CD4-positive, alpha-beta T cell treated with Interferon alpha-2 for 1 hour (primary cell): ENCODE results near the gene OCIAD1.
"Not testable (repeated sequence)": the region's sequence is repeated elsewhere in the genome, so short reads cannot be mapped to it uniquely, and the experiment has no call there.

Source experiments
- DNase-seq, 2 donors: peaks; one replicate each; pipeline ENCODE4 v3.0.0-alpha.2; 2020 to 2022

The OCIAD1 gene, protein sequence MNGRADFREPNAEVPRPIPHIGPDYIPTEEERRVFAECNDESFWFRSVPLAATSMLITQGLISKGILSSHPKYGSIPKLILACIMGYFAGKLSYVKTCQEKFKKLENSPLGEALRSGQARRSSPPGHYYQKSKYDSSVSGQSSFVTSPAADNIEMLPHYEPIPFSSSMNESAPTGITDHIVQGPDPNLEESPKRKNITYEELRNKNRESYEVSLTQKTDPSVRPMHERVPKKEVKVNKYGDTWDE

DNA sequence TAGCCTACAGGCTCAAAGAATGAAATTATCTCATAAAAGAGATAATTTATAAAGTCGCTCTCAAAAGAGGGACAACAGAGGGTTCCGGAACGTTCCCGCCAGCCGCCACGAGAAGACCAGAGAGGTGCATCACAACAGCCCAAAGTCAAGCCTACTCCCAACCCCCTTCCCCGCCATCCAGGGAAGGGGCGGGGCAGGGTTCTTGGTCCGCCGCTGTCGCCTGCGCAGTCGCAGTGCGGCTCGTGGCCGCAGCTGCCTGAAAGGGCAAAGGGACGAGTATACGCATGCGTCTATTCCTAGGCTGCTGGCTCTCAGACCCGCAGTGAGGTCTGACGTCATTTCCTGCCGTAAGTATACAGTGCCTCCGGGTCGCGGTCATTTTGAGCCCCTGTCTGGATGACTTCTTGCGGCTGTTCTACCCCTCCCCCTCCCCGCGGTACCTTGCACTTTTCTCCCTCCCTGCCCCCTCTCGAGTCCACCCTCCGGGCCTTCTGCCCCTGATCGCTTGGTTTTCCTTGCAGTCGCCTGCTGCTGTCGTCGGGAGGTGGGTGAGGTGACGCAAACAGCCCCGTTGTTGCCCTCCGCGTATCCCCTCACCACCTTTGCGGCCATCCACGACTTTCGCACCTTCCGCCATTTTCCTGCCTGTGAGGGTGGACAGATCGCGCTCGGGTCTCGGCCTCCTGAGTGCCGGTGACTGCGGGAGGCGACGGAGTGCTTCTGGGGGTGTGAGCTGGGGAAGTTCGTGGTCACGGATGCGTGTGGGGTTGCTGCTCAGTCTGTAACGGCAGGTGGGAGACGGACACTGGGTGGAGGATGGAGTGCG lies at the start of gene OCIAD1:
TSS of gene OCIAD1 (plus strand) at position 383 of the 826 bp plus-strand sequence. CDS start 1,537 bp downstream, outside the sequence.
- peak; percentile 98 to 99 for DNase-seq

DNA sequence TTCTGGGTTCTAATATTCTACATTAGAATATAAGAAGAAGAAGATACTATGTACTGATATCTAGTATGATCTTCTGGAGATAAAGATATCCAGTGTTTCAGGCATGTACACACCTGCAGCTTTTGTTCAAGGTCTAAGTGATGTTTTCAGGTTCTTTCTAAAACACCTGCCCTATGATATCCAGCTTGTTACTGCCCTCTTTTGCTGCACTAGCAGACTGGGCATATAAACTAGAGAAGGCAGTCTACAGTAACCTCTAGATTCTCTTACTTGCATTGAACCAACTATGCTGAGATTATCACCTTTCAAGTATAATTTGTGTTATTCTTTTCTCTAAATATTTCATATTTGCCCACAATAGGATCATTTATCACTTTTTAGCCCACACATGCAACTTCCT lies 48.9 kb upstream of the OCIAD1 start:
- no peak for DNase-seq

DNA sequence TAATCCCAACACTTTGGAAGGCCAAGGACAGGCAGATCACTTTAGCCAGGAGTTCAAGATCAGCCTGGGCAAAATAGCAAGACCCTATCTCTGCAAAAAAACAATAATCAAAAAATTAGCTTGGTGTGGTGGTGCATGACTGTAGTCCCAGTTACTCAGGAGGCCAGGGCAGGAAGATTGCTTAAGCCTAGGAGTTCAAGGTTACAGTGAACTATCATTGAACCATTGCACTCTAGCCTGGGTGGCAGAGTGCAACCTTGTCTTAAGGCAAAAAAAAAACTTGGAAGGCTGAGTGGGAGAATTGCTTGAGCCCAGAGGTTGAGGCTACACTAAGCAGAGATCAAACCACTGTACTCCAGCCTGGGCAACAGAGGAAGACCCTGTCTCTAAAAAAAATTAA lies 45.6 kb upstream of the OCIAD1 start:
- no peak for DNase-seq

DNA sequence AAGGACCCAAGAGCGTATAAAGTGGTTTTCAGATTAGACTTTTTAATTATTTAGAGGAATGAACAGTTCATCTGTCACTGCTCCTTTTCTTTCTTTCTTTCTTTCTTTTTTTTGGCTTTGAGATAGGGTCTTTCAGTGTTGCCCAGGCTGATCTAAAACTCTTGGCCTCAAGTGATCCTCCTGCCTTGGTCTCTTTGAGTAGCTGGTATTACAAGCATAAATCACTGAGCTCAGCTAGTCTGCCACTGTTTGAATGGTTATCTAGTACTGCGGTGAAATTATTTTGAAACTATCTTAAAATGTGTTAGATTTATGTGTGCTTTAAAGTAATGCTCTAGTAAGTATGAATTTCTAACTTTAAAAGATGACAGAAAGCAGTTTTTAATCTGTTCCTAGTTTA lies 44.3 kb upstream of the OCIAD1 start:
- DNase-seq = no peak

DNA sequence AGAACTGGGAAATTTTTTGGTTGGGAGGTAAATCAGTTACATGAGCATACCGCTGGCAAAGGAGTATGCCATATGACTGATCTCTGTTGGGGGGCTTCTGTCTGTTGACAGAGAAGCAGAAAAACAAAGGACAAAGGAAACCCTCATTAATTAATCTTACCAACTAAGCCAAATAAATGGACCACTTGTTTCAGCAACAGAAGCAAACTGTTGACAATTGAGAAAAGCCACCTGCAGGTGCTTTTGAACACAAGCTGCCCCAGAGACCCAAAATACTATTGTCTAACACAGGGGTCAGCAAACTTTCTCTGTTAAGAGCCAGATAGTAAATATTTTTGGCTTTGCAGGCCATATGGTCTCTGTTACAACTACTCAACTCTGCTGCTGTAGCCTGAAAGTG lies 43.8 kb upstream of the OCIAD1 start:
- DNase-seq = no peak

DNA sequence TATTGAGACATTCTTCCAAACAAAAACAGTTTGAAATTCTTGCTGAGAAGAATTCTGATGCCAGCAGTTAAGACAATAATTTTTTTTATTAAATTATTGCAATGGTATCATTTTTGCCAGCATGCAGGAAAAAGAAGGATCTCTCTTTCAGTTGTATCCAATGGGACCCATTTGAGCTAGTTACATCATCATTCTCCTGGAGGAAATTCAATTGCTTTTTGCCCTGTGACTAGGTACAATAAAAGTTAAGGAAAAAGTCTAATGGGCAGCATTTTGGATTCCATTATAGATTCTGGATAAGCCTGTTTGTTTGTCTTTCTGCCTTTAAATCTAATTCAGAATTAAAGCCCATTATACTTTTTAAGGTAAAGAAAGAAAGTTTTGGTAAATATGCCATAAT lies 40.3 kb upstream of the OCIAD1 start:
- DNase-seq = no peak

DNA sequence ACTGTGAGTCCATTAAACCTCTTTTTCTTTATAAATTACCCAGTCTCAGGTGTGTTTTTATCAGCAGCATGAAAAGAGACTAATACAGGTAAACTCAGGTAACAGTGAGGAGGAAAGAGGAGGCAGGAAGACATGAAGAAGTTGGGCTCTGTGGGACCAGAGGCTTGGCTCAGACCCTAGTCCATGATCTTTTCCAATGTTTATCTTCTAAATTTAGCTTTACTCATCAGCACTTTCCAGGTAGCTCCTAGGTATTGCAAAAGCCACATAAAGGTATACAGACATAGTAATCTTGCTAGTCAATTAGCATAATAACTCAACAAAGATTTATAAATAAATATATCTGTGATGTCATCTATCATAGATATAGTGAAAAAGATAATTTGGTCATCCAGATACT lies 39.6 kb upstream of the OCIAD1 start:
- no peak for DNase-seq

DNA sequence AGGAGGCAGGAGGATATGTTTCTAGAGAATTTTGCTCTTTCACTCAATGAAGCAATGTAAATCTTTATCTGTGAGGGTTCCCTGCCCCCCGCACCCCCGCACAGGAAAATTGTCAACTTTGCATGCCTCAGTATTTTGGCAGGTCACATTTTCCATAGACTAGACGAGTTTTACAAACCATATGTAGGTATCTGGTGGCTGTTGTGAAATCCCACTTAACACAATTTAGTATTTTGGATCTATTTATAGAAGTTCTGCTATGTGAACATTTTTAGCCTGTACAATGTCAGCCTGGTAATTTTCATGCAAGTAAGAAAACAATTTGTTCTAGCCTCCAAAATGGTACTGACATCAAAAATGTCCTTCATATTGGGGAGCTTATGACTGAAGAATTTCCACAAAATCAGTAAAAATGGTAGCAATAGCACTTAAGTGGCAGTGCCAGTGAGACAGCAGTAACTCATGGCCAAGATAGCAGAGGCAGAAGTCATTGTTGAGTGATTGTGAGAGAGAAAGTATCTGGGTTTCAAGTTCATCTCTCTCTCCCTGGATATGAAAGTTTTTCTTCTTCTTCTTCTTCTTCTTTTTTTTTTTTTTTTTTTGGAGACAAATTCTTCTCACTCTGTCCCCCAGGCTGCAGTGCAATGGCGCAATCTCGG lies 38.4 kb upstream of the OCIAD1 start:
- DNase-seq = no peak

DNA sequence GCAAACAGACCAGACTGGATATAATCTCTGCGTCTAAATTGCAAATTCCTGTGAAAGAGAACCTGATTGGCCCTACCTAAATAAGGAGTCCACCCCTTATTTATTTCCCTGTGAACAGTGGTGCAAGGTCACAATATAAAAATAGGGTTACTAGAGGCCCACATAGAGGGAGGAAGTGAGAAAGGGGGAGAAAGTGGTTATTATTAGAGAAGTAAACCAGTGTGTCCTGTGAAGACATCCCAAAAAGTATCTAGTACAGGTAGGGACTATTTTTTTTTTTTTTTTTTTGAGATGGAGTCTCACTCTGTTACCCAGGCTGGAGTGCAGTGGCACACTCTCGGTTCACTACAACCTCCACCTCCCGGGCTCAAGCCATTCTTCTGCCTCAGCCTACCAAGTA lies 35.8 kb upstream of the OCIAD1 start:
- DNase-seq = no peak

DNA sequence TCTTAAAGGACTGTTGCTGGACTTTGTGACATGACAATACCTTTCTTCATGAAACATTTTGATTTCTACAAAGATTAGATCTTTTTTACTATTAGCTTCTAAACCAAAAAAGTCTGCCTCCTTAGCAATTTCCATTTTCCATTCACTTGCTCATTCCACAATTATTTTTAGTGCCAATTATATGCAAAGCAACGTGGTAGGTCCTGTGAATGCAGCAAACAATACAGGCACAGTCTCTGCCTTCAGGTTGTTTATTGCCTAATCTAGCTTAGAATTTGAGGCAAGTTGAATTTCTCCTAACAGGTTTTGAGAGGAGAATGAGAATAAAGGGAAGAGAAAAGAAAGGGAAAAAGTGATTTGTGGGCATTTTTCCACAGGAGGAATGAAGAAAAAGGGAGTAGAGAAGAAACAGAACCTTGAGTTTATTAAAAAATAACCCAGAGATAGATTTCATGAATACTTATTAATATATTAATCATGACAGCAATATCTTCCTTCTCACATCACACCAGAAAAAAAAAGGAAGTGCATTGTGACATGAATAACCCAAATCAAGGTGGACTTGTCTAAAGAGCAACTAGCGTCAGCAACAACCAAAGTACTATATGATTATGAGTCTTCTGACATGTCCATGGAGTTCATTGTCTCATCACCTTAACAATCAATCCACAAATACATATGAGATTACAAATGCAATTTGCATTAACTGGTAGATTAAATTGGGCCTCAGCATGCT lies 34.5 kb upstream of the OCIAD1 start:
- DNase-seq = no peak

DNA sequence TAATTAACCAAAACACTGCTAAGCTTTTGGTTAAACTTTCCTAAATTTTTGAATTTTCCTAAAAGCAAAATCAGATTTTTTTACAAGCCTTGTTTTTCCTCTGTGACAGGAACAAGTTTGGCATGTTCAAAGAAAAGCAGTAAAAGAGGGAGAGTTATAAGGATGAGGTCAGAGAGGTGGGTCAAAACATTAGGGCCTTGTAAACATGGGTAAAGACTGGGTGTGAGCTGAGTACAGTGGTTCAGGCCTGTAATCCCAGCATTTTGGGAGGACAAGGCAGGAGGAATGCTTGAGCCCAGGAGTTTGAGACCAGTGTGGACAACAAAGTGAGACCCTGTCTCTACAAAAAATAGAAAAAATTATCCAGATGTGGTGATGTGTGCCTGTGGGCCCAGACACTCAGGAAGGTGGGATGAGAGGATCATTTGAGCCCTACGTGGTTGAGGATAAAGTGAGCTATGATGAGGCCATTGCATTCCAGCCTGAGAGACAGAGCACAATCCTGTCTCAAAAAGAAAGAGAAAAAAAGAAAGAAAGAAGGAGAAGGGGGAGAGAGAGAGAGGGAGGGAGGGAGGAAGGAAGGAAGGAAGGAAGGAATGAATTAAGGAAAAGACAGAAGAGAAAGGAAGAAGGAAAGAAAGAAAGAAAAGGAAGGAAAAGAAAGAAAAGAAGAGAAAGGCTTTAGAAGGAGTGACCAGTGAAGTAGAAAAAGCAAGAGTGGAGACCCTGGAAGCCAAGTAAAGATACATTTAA lies 33.8 kb upstream of the OCIAD1 start:
- no peak for DNase-seq

DNA sequence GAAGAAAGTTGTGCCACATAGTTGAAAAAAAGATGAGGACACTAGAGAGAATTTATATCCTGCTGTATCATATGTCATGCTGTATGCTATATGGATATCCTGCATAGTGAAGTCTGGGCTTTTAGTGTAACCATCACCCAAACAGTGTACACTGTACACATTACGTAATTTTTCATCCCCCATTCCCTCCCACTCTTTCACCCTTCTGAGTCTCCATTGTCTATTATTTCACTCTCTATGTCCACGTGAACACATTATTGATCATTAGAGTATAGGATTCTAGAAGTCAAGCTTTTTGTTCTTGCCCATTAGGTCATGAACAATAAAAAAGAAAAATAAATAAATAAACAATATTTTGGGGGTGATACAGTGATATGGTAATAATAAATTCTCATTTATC lies 32.8 kb upstream of the OCIAD1 start:
- no peak for DNase-seq

DNA sequence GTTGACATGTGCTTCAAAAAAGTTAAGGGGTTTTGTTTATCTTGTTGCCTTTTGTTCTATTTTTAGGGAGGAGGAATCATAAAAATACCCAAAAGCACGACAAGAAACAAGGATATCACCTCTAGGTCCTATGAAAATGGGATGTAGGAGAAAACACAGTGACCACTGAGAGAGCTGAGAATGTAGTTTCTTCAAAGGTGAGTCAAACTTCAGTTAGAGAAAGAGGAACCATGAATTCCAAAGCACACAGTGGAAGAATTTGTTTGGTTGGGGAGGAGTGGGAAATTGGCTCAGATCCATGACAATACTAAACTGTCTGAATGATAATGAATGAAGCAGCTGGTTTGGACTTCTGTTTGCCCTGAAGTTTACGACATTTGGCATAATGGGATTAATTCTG lies 31.7 kb upstream of the OCIAD1 start:
- DNase-seq = no peak

DNA sequence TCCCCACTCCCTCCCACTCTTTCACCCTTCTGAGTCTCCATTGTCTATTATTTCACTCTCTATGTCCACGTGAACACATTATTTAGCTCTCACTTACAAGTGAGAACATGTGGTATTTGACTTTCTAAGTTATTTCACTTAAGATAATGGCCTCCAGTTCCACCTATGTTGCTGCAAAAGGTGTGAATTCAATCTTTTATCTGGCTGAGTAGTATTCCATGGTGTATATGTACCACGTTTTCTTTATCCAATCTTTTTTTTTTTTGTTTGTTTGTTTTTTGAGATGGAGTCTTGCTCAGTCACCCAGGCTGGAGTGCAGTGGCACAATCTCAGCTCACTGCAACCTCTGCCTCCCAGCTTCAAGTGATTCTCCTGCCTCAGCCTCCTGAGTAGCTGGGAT lies 30.7 kb upstream of the OCIAD1 start:
- not testable (repeated sequence) for DNase-seq

DNA sequence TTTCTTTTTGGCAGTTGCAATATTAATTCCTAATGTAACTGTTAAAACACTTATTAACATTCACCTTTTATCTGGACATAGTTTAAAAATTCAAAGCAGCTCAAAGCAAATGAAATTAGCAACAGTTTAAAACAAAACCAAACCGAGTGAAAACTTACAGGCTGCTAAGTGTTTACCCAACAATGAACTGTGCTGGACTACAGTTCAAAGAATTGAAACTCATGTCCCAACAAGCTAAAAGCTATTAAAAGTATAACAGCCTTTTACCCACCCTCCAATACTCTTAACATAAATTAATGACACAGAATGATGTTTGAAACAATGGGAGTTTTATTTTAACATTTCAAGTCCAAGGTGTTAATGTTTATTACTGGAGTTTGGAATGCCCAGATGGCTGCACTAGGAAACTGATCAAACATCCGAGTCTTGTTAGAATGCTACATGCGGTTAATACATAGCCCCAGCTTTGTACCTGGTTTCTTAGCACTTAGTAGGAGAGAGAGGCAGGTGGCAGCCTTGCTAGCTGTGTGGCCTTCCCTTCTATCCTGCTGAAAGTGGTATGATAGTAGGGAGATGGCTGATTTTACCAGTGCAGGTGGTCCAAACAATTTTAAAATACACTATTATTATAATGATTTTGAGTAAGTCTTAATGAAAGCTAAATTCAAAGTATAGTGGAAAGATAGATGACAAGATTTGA lies 29.7 kb upstream of the OCIAD1 start:
- no peak for DNase-seq

DNA sequence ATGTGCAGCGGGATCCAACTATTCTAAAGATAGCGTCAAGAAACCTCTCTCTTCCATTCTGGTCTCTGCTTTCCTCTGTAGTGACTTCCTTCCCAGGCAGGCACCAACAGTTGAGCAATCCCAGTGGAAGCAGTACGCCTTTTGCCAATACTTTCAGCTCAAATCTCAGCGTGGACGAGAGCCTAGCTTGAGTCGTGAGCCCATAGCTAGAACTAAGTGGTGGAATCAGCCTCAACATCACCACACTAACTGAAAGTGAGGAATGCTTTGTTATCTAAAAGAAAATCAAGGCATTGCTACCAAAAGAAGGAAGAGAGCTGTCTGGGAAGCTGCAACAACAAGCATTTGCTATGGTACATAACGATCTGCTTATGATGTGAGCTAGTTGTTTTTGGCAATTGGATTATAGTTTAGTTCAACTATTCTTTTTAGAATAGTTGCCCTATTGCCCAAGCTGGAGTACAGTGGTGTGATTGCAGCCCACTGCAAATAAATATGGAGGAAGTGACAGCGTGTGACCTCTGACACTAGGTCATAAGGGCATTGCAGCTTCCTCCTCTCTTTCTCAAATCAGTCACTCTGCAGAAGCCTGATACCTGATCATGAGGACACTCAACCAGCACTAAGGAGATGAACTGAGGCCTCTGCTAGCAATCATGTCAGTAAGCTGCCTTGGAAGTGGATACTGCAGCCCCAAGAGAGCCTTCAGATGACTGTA lies 26.1 kb upstream of the OCIAD1 start:
- DNase-seq = no peak

DNA sequence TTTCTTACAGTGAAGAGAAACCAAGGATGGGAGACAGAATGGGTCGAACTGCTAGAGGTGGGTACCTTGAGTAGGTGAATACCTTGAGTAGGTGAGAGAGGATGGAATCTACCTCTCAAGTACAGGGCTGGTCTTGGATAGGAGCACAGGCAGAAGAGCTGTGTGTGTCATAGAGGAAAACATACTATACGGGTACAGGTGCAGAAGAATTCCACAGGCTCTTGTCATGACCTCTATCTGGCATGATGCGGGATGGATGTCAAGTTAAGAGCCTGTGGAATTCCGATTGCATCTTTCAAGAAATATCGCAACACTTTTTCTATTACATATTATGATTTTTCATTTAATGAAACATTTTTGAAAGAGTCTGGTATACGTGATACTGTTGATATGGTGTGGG lies 18.0 kb upstream of the OCIAD1 start:
- DNase-seq = no peak

DNA sequence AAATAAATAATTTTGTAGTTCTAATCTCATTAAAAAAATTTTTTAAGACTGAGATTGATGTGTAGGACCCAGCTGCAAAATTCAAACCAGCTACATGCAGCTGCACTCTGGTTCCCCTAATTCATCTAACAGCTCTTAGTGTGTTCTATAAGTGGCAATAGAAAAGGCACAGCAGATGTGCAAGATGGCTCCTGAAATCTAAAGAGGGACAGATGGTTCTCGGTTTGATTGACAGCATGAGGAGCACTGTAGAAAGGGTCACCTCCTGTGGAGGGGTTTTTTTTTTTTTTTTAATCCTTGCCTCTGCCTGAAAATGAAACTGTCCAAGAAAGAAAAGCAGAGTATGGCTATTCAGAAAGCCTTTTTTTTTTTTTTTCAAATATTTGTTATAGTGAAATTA lies 16.9 kb upstream of the OCIAD1 start:
- no peak for DNase-seq

DNA sequence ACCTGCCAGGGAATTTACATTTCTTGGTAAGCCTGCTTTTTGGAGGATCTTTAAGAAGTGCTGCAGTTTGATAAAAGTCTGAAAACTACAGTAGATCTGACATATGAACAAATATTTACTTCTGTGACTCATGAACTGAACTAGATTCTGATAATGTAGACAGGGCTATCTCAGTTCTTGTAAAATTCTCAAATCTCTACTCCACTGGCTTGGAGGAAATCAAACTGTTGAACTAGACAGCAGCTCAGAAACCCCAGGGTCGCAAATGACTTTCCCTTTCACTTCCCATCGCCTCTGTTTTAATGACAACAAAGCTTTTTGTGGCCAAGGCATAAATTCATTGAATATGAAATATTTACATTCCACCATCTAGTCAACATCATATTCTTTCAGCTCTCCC lies 15.4 kb upstream of the OCIAD1 start:
- DNase-seq = no peak

DNA sequence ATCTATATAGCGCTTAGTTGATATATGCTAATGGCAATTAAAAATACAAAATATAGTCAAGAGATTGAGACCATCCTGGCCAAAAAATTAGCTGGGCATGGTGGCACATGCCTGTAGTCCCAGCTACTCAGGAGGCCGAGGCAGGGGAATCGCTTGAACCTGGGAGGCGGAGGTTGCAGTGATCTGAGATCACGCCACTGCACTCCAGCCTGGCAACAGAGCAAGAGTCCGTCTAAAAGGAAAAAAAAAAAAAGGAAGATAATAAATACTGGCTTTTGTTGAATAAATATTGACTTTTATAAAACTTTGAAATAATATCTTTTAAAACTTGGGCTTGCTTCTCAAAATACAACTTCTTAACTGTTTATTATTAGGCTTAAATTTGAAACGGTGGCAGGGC lies 14.6 kb upstream of the OCIAD1 start:
- not testable (repeated sequence) for DNase-seq

DNA sequence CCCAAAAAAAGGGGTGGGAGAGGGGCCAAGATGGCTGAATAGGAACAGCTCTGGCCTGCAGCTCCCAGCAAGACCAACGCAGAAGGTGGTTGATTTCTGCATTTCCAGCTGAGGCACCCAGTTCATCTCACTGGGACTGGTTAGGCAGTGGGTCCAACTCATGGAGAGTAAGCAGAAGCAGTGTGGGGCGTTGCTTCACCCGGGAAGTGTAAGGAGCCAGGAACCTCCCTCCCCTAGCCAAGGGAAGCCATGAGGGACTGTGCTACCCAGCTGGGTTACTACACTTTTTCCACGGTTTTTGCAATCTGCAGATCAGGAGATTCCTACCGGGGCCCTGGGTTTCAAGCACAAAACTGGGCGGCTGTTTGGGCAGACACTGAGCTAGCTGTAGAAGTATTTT lies 13.9 kb upstream of the OCIAD1 start:
- no peak for DNase-seq
